ENCODE data around the gene PRR15. TPM values are rescaled to one million over a fixed set of nuclear protein-coding genes. Genes with fewer than 3 reads are reported as not detected.

PRR15 gene
- total RNA-seq, 4 donors from 2014 or later = 0.47 to 0.64 (median 0.47) TPM; not detected in 1

DNA sequence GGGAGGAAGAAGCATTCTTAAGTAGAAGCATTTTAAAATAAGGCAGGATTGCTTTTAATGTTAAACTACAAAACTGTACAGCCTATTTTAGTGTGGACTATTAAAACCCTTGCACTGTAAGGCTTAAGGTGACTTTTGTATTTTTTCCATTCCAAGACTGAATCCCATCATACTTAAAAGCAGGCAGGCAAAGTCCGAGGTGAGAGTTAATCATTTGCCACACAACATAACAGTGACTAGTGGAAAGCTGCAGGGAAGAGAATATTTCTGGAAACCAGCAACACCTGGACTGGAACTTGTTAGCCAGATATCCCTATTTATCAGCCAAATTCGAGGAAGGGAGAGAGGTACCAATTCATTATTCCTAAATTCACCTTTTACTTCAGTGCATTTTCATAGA, 3.5 kb downstream of the PRR15 start:
- peaks cover 74% of the 10 kb centered on the region for H3K27me3 ChIP-seq
- no peak for TF ChIP-seq EP300 (IDR thresholded peaks at IDR 0.05)
- no peak for TF ChIP-seq POLR2AphosphoS5 (IDR thresholded peaks at IDR 0.05)
- TF ChIP-seq, protein P1, sequence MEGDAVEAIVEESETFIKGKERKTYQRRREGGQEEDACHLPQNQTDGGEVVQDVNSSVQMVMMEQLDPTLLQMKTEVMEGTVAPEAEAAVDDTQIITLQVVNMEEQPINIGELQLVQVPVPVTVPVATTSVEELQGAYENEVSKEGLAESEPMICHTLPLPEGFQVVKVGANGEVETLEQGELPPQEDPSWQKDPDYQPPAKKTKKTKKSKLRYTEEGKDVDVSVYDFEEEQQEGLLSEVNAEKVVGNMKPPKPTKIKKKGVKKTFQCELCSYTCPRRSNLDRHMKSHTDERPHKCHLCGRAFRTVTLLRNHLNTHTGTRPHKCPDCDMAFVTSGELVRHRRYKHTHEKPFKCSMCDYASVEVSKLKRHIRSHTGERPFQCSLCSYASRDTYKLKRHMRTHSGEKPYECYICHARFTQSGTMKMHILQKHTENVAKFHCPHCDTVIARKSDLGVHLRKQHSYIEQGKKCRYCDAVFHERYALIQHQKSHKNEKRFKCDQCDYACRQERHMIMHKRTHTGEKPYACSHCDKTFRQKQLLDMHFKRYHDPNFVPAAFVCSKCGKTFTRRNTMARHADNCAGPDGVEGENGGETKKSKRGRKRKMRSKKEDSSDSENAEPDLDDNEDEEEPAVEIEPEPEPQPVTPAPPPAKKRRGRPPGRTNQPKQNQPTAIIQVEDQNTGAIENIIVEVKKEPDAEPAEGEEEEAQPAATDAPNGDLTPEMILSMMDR (IDR thresholded peaks at IDR 0.05) = no peak
- TF ChIP-seq POLR2A (IDR thresholded peaks at IDR 0.05) = no peak
- no peak overlapping the region for H3K27ac ChIP-seq
- no peak overlapping the region for H3K4me3 ChIP-seq
- WGBS = 88% methylated on average over 2 of the region's 2 CpGs
- no peaks in the 10 kb centered on the region for H3K9me3 ChIP-seq
- H3K4me1 ChIP-seq = peaks cover 43% of the 10 kb centered on the region
- H3K36me3 ChIP-seq = no peaks in the 10 kb centered on the region
- no peak for DNase-seq (ENCODE audit: low spot score in 2 of 2)

DNA sequence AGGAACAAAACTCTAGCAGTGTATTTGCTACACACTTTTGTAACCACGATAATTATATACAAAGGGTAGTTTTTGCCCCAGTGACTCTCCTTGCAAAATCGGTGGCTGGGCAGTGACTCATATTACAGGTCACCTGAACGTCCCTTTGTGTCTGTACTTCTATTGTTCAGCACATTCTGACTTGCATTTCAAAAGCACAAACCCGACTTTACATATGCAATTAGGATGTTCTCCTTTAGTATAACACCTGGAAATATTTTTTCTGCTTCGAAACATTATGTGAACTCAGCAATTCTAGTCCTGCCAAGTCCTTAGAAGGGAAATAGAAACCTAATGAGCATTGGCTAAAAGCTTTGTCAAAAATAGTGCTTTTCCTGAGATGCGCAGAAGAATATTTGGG, 6.0 kb downstream of the PRR15 start:
- H3K36me3 ChIP-seq = no peaks in the 10 kb centered on the region
- H3K27ac ChIP-seq = no peak overlapping the region
- WGBS = 44% methylated on average over 6 of the region's 6 CpGs
- no peak for DNase-seq (ENCODE audit: low spot score in 2 of 2)
- no peak for TF ChIP-seq EP300 (IDR thresholded peaks at IDR 0.05)
- no peak for TF ChIP-seq POLR2A (IDR thresholded peaks at IDR 0.05)
- TF ChIP-seq, protein P1 (IDR thresholded peaks at IDR 0.05) = no peak
- no peak for TF ChIP-seq POLR2AphosphoS5 (IDR thresholded peaks at IDR 0.05)
- no peak overlapping the region for H3K4me3 ChIP-seq
- H3K9me3 ChIP-seq = no peaks in the 10 kb centered on the region
- H3K27me3 ChIP-seq = peaks cover 50% of the 10 kb centered on the region
- peaks cover 20% of the 10 kb centered on the region for H3K4me1 ChIP-seq

DNA sequence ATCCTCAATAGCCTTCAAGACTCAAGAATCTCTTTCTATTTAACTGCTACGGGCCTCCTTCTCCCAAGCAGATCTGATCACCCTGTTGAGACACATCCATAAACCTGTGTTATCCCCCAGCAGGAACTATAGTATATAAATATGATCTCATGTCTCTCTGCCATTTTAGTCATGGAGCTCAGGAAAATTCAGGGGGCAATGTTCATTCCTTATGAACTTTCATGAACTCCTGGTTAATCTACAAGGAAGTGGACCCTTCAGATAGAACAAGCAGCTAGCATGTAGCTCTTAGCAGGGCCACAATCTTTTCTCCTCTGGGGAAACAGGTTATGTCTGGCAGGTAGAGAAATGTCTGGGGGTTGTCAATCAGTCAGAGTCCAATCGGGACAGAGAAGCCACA, 8.9 kb downstream of the PRR15 start:
- no peak overlapping the region for H3K4me3 ChIP-seq
- WGBS = 96% methylated on average over 2 of the region's 2 CpGs
- DNase-seq (ENCODE audit: low spot score in 2 of 2) = no peak
- peaks cover 4% of the 10 kb centered on the region for H3K9me3 ChIP-seq
- TF ChIP-seq POLR2AphosphoS5 (IDR thresholded peaks at IDR 0.05) = no peak
- no peak for TF ChIP-seq POLR2A (IDR thresholded peaks at IDR 0.05)
- TF ChIP-seq, protein P1 (IDR thresholded peaks at IDR 0.05) = no peak
- TF ChIP-seq EP300 (IDR thresholded peaks at IDR 0.05) = no peak
- H3K4me1 ChIP-seq = no peaks in the 10 kb centered on the region
- H3K27ac ChIP-seq = no peak overlapping the region
- H3K36me3 ChIP-seq = no peaks in the 10 kb centered on the region
- H3K27me3 ChIP-seq = peaks cover 22% of the 10 kb centered on the region

DNA sequence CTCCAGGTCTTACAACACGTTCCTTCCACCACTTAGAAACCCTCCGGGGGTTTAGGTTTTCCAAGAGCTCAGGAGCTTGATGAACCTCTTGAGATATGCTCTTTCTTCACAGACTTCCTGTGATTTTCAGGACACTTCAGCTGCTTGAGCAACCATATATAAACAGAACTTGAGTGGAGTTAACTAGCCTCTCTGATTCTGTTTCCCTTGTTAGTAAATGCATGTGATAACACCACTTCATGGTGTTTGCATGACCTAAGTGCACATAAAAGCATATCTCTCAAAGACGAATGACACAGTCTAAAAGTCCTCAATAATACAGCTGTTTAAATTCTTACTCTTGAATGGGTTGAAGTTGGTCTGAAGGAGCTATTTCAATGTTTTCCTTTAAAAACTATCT, 9.9 kb downstream of the PRR15 start:
- Histone ChIP-seq H3K4me3 (no peak overlapping the region), H3K27me3 (peaks cover 18% of the 10 kb centered on the region)

DNA sequence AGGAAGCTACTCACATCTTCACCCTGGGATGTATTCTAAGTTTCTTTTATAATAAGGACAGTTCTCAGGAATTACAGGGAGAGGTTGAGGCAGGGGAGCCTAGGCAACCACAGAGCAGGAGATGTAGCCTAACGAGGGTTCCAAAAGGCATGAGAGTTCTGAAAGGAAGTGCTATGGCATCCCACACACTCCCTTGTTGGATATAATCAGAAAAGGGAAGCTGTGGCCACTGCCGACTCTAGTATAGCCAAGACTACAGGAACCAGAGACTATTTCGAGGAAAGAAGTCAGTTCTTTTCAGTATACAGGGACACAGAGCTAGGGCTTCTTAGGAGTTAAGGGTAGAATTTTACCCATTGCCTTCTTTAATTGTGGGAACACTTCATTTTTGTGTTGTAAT, 11.0 kb downstream of the PRR15 start:
- H3K4me3 ChIP-seq = no peak overlapping the region
- no peaks in the 10 kb centered on the region for H3K4me1 ChIP-seq
- H3K27me3 ChIP-seq = peaks cover 11% of the 10 kb centered on the region
- no peak for DNase-seq (ENCODE audit: low spot score in 2 of 2)
- H3K36me3 ChIP-seq = no peaks in the 10 kb centered on the region
- H3K27ac ChIP-seq = no peak overlapping the region
- H3K9me3 ChIP-seq = peaks cover 4% of the 10 kb centered on the region
- WGBS = 64% methylated on average over 3 of the region's 3 CpGs
- TF ChIP-seq, protein P1 (IDR thresholded peaks at IDR 0.05) = no peak
- TF ChIP-seq POLR2AphosphoS5 (IDR thresholded peaks at IDR 0.05) = no peak
- no peak for TF ChIP-seq POLR2A (IDR thresholded peaks at IDR 0.05)
- TF ChIP-seq EP300 (IDR thresholded peaks at IDR 0.05) = no peak

More for the DNA sequence above, 9.9 kb downstream of the PRR15 start:
- no peak for DNase-seq (ENCODE audit: low spot score in 2 of 2)
- no peaks in the 10 kb centered on the region for H3K4me1 ChIP-seq
- no peak overlapping the region for H3K27ac ChIP-seq
- TF ChIP-seq EP300 (IDR thresholded peaks at IDR 0.05) (no peak), POLR2AphosphoS5 (IDR thresholded peaks at IDR 0.05) (no peak), POLR2A (IDR thresholded peaks at IDR 0.05) (no peak)
- TF ChIP-seq, protein P1 (IDR thresholded peaks at IDR 0.05) = no peak
- H3K9me3 ChIP-seq = peaks cover 4% of the 10 kb centered on the region
- WGBS = 81% methylated on average over 3 of the region's 3 CpGs
- no peaks in the 10 kb centered on the region for H3K36me3 ChIP-seq
